Activated CD8-positive, alpha-beta T cell treated with anti-CD3 and anti-CD28 coated beads for 36 hours (primary cell): ENCODE results near the gene TGIF1. TPM values are rescaled to one million over a fixed set of nuclear protein-coding genes. Genes with fewer than 3 reads are reported as not detected.

Source experiments
- ATAC-seq: fragments of 200-7000 bp; cut with Tn5 transposase; one replicate; pipeline ENCODE4 v1.10.0; 2021; ENCODE audit warnings: mild to moderate bottlenecking, moderate library complexity
- CTCF ChIA-PET: fragments of 350-600 bp; sonication (Branson Sonifier 250); formaldehyde crosslinking; loops from one replicate; lab custom pipeline; 2021; ENCODE audit warnings: antibody characterized with exemption; lab: Charles Lee
- POLR2A ChIA-PET: fragments of 350-600 bp; sonication (Branson Sonifier 250); formaldehyde crosslinking; loops from one replicate; lab custom pipeline; 2021; ENCODE audit warnings: antibody characterized with exemption; lab: Charles Lee
- DNase-seq: peaks from one replicate; pipeline ENCODE4 v3.0.0-alpha.2; 2020
- H3K27ac Mint-ChIP-seq: one replicate; pipeline ENCODE4 v1.8.0; 2021; ENCODE audit warnings: mild to moderate bottlenecking, mixed read lengths
- H3K27me3 Mint-ChIP-seq: one replicate; pipeline ENCODE4 v1.8.0; 2021; ENCODE audit warnings: mixed read lengths
- H3K36me3 Mint-ChIP-seq: one replicate; pipeline ENCODE4 v1.8.0; 2021; ENCODE audit warnings: low read depth, mixed read lengths
- H3K4me1 Mint-ChIP-seq: one replicate; pipeline ENCODE4 v1.8.0; 2021; ENCODE audit warnings: low read depth, mixed read lengths
- H3K4me3 Mint-ChIP-seq: one replicate; pipeline ENCODE4 v1.8.0; 2021; ENCODE audit warnings: mild to moderate bottlenecking, moderate library complexity, mixed read lengths
- H3K9me3 Mint-ChIP-seq: one replicate; pipeline ENCODE4 v1.8.0; 2021; ENCODE audit warnings: mixed read lengths
- CTCF ChIP-seq: fragments of 200-600 bp; IDR thresholded peaks from one replicate; pipeline ENCODE4 v1.8.0; 2022; ENCODE audit warnings: antibody characterized with exemption, mild to moderate bottlenecking
- intact Hi-C: fragments of 100-400 bp; cut with micrococcal nuclease; formaldehyde crosslinking; loops from one replicate; pipeline ENCODE4 v1.10.0; 2022
- total RNA-seq, 2 experiments: library from RNA; stranded (reverse); gene quantifications; one replicate each; pipeline ENCODE4 v1.2.3, GENCODE V29; 2021

The TGIF1 gene
- total RNA-seq, 2 experiments from 2014 or later: 33.3 to 34.5 TPM

GRCh38 chr18:3426074-3426473 is 23.9 kb upstream of the TGIF1 start:
- Mint-ChIP-seq H3K9me3 (no peaks in the 10 kb centered on the region), H3K27me3 (no peaks in the 10 kb centered on the region), H3K4me1 (no peaks in the 10 kb centered on the region), H3K4me3 (no peak overlapping the region), H3K36me3 (no peaks in the 10 kb centered on the region), H3K27ac (no peak overlapping the region)
- ChIA-PET POLR2A (no interaction called here), CTCF (no interaction called here)
- no peak for TF ChIP-seq CTCF
- DNase-seq (no peak), ATAC-seq (no peak)
- intact Hi-C loops: no loop called here

- ATAC-seq (no peak), DNase-seq (no peak)
- ChIA-PET POLR2A (no interaction called here), CTCF (no interaction called here)
- Mint-ChIP-seq H3K27me3 (no peaks in the 10 kb centered on the region), H3K27ac (no peak overlapping the region), H3K4me3 (no peak overlapping the region), H3K4me1 (no peaks in the 10 kb centered on the region), H3K36me3 (no peaks in the 10 kb centered on the region), H3K9me3 (no peaks in the 10 kb centered on the region)
- no peak for TF ChIP-seq CTCF
- intact Hi-C loops: no loop called here
Measured at GRCh38 chr18:3427944-3428343, 22.0 kb upstream of the TGIF1 start.

GRCh38 chr18:3429121-3429520 is 20.9 kb upstream of the TGIF1 start:
- H3K9me3 Mint-ChIP-seq: no peaks in the 10 kb centered on the region
- no peak for DNase-seq
- CTCF ChIA-PET: no interaction called here
- H3K4me3 Mint-ChIP-seq: no peak overlapping the region
- H3K36me3 Mint-ChIP-seq: no peaks in the 10 kb centered on the region
- no peak for ATAC-seq
- intact Hi-C loops: no loop called here
- H3K4me1 Mint-ChIP-seq: no peaks in the 10 kb centered on the region
- H3K27me3 Mint-ChIP-seq: no peaks in the 10 kb centered on the region
- POLR2A ChIA-PET: no interaction called here
- no peak overlapping the region for H3K27ac Mint-ChIP-seq
- no peak for TF ChIP-seq CTCF

GRCh38 chr18:3434685-3435084 is 15.3 kb upstream of the TGIF1 start:
- Mint-ChIP-seq H3K4me1 (no peaks in the 10 kb centered on the region), H3K4me3 (no peak overlapping the region), H3K36me3 (no peaks in the 10 kb centered on the region), H3K27ac (no peak overlapping the region), H3K9me3 (no peaks in the 10 kb centered on the region), H3K27me3 (peaks cover 2% of the 10 kb centered on the region)
- CTCF ChIA-PET: interaction anchor here (1.9 kb wide), 1 partner anchor 232 kb away, joined by 4 read pairs; no protein-coding TSS in a partner anchor
- intact Hi-C loops: no loop called here
- no peak for ATAC-seq
- TF ChIP-seq CTCF: no peak
- POLR2A ChIA-PET: interaction anchor here (0.6 to 2.1 kb wide), 2 partner anchors 13 kb away, joined by 3 to 5 read pairs; no protein-coding TSS in a partner anchor
- DNase-seq: no peak

GRCh38 chr18:3440341-3440740 is 9.6 kb upstream of the TGIF1 start:
- no peak for TF ChIP-seq CTCF
- H3K4me3 Mint-ChIP-seq: no peak overlapping the region
- ATAC-seq: no peak
- H3K9me3 Mint-ChIP-seq: no peaks in the 10 kb centered on the region
- H3K27ac Mint-ChIP-seq: no peak overlapping the region
- H3K4me1 Mint-ChIP-seq: peaks cover 4% of the 10 kb centered on the region
- peaks cover 2% of the 10 kb centered on the region for H3K27me3 Mint-ChIP-seq
- no peak for DNase-seq
- no peaks in the 10 kb centered on the region for H3K36me3 Mint-ChIP-seq
- ChIA-PET CTCF (interaction anchor here (0.6 to 2.5 kb wide), 4 partner anchors 23 to 225 kb away, joined by 3 to 13 read pairs (median 5); no protein-coding TSS in a partner anchor), POLR2A (no interaction called here)
- intact Hi-C loops: no loop called here
